Suprapubic skin (tissue), 4 donors: Measurements from ENCODE around the gene MAPRE2. TPM values are rescaled to one million over a fixed set of nuclear protein-coding genes. Genes with fewer than 3 reads are reported as not detected.

ENCODE experiments used
- DNase-seq, 2 donors: peaks; one replicate each; pipeline ENCODE4 v3.0.0-alpha.2; 2019; ENCODE audit warnings: low spot score in 2 of 2
- H3K27ac ChIP-seq: fragments of 200-600 bp; sonication (generic); one replicate; pipeline ENCODE4 v1.5.1; 2019
- H3K27me3 ChIP-seq: fragments of 200-600 bp; sonication (generic); one replicate; pipeline ENCODE4 v1.5.1; 2019
- H3K36me3 ChIP-seq: fragments of 200-600 bp; sonication (generic); one replicate; pipeline ENCODE4 v1.5.1; 2019
- H3K4me1 ChIP-seq: fragments of 200-600 bp; sonication (generic); one replicate; pipeline ENCODE4 v1.5.1; 2019
- H3K4me3 ChIP-seq: fragments of 200-600 bp; sonication (generic); one replicate; pipeline ENCODE4 v1.5.1; 2019; ENCODE audit warnings: mild to moderate bottlenecking
- H3K9me3 ChIP-seq: fragments of 200-600 bp; sonication (generic); one replicate; pipeline ENCODE4 v1.5.1; 2019
- EP300 ChIP-seq: sonication (generic); formaldehyde crosslinking; IDR thresholded peaks from one replicate; pipeline ENCODE4 v1.6.1; 2017; ENCODE audit warnings: antibody characterized with exemption
- POLR2A ChIP-seq, 2 donors: fragments of 450-650 bp; IDR thresholded peaks; one replicate each; pipeline ENCODE4 v1.6.1; 2017; ENCODE audit warnings: antibody characterized with exemption in 2 of 2, mild to moderate bottlenecking in 2 of 2, moderate library complexity in 2 of 2
- POLR2AphosphoS5 ChIP-seq, 3 donors: sonication (generic); formaldehyde crosslinking; IDR thresholded peaks; one replicate each; pipeline ENCODE4 v1.6.1; 2017; ENCODE audit warnings: antibody characterized with exemption in 3 of 3
- WGBS: methylation state at CpG from one replicate; pipeline ENCODE4 v1.1.5; 2018; 5-methylcytosine and 5-hydroxymethylcytosine counted together
- total RNA-seq, 4 donors: library from RNA; depleted of rRNA; stranded (reverse); fragments of >200 nt; gene quantifications; one replicate each; pipeline ENCODE4 v1.1.0, GENCODE V29; 2016
- TF ChIP-seq, protein P1 (sequence below), 2 donors: fragments of 200-600 bp in 1 of 2; fragments of 450-650 bp in 1 of 2; sonication (generic) in 1 of 2; IDR thresholded peaks; one replicate each; pipeline ENCODE4 v1.5.1; 2016 to 2019; ENCODE audit warnings: antibody characterized with exemption in 2 of 2, mild to moderate bottlenecking in 1 of 2, moderate library complexity in 1 of 2

MAPRE2 gene
- total RNA-seq, 4 donors from 2014 or later, result 29.9 to 51.2 (median 37.2) TPM

DNA sequence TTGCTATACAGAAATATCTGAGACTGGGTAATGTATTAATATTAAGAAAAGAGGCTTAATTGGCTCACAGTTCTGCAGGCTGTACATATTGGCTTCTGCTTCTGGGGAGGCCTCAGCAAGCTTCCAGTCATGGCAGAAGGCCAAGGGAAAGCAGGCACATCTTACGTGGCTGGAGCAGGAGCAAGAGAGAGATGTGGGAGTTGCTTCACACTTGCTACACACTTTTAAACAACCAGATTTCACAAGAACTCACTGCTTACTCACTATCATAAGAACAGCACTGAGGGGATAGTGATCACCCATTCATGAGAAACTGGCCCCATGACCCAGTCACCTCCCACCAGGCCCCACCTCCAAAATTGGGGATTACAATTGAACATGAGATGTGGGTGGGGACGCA, 50.6 kb downstream of the MAPRE2 start:
- TF ChIP-seq EP300 (no peak), POLR2AphosphoS5 (IDR thresholded peaks at IDR 0.05) (no peak), POLR2A (IDR thresholded peaks at IDR 0.05) (no peak)
- TF ChIP-seq, protein P1, sequence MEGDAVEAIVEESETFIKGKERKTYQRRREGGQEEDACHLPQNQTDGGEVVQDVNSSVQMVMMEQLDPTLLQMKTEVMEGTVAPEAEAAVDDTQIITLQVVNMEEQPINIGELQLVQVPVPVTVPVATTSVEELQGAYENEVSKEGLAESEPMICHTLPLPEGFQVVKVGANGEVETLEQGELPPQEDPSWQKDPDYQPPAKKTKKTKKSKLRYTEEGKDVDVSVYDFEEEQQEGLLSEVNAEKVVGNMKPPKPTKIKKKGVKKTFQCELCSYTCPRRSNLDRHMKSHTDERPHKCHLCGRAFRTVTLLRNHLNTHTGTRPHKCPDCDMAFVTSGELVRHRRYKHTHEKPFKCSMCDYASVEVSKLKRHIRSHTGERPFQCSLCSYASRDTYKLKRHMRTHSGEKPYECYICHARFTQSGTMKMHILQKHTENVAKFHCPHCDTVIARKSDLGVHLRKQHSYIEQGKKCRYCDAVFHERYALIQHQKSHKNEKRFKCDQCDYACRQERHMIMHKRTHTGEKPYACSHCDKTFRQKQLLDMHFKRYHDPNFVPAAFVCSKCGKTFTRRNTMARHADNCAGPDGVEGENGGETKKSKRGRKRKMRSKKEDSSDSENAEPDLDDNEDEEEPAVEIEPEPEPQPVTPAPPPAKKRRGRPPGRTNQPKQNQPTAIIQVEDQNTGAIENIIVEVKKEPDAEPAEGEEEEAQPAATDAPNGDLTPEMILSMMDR (IDR thresholded peaks at IDR 0.05), result no peak
- H3K4me3 ChIP-seq, result no peak overlapping the region

DNA sequence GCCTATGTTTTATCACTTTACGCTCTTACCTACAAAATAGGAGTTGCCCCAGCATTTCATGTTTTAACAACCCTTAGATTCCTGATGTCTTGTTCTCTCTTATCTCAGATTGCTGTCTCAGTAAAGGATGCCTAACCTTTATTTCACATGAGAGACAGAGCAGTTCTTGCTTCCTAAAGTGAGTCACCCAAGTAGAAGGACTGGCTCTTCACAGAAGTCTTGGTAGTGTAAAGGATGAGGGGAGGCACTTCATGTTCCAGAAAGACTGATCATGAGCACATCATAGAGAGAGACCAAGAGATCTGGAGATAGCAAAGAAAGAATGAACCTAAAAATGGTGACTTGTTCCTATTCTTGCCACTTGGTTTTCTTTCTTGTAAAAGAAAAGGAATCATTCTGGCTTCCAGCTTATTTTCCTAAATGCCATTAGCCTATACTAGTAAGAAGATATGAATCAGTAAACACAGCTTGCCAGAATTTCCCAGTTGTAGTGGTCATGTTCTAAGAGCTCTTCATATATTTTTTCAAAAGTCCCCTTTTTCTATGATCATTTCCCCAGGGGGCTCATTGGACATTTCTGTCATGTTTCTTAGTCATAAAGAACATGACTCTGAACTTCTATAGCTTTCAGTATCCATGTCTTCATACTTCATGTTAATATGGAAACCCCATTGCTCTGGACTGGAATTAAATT, 54.9 kb downstream of the MAPRE2 start:
- Histone ChIP-seq H3K36me3 (no peaks in the 10 kb centered on the region), H3K4me1 (no peaks in the 10 kb centered on the region), H3K4me3 (no peak overlapping the region), H3K27me3 (no peaks in the 10 kb centered on the region), H3K9me3 (no peaks in the 10 kb centered on the region), H3K27ac (no peak overlapping the region)
- WGBS, result 100% methylated on average over 1 of the region's 1 CpG
- no peak for DNase-seq
- TF ChIP-seq POLR2AphosphoS5 (IDR thresholded peaks at IDR 0.05), result no peak
- TF ChIP-seq POLR2A (IDR thresholded peaks at IDR 0.05), result no peak
- TF ChIP-seq, protein P1 (IDR thresholded peaks at IDR 0.05), result no peak
- TF ChIP-seq EP300, result no peak

More for the DNA sequence above, 50.6 kb downstream of the MAPRE2 start:
- no peaks in the 10 kb centered on the region for H3K27me3 ChIP-seq
- no peak overlapping the region for H3K27ac ChIP-seq
- WGBS, result 95% methylated on average over 2 of the region's 2 CpGs
- DNase-seq, result no peak
- H3K36me3 ChIP-seq, result no peaks in the 10 kb centered on the region
- no peaks in the 10 kb centered on the region for H3K4me1 ChIP-seq
- no peaks in the 10 kb centered on the region for H3K9me3 ChIP-seq

DNA sequence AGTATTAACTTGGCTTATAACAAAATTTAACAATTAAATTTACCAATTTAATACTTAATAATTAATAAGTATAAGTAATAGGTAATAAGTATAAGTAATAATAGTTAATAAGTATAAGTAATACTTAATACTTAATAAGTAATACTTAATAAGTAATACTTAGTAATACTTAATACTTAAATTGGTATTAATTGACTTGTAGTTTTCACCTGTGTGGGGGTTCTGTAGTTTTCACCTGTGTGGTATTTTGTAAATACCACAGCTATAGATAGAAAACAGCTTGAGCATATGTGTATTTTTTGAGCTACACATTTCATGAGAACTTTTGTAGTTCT, 55.4 kb downstream of the MAPRE2 start:
- H3K27ac ChIP-seq, result no peak overlapping the region
- no peaks in the 10 kb centered on the region for H3K4me1 ChIP-seq
- TF ChIP-seq, protein P1 (IDR thresholded peaks at IDR 0.05), result no peak
- TF ChIP-seq POLR2A (IDR thresholded peaks at IDR 0.05) (no peak), EP300 (no peak), POLR2AphosphoS5 (IDR thresholded peaks at IDR 0.05) (no peak)
- no peak for DNase-seq
- no peaks in the 10 kb centered on the region for H3K9me3 ChIP-seq
- H3K36me3 ChIP-seq, result no peaks in the 10 kb centered on the region
- no peaks in the 10 kb centered on the region for H3K27me3 ChIP-seq
- no peak overlapping the region for H3K4me3 ChIP-seq

DNA sequence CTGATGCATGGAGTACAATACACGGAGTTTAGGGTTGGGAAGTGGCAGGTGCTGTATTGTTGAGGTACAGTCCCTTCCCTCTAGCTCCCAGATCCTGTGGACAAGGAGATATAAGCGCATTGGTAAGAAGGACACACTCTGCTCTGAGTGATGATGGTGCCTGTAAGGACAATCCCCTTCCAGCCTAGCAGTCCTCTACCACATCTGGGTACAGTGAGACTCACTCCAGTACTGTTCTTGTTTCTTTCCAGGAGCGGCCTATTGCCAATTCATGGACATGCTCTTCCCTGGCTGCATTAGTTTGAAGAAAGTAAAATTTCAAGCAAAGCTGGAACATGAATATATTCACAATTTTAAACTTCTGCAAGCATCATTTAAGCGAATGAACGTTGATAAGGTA, 56.0 kb downstream of the MAPRE2 start:
- Histone ChIP-seq H3K27me3 (no peaks in the 10 kb centered on the region), H3K4me1 (no peaks in the 10 kb centered on the region), H3K4me3 (no peak overlapping the region), H3K27ac (no peak overlapping the region), H3K9me3 (no peaks in the 10 kb centered on the region), H3K36me3 (no peaks in the 10 kb centered on the region)
- WGBS, result 93% methylated on average over 5 of the region's 5 CpGs
- no peak for DNase-seq
- TF ChIP-seq POLR2A (IDR thresholded peaks at IDR 0.05), result no peak
- TF ChIP-seq, protein P1 (IDR thresholded peaks at IDR 0.05), result no peak

DNA sequence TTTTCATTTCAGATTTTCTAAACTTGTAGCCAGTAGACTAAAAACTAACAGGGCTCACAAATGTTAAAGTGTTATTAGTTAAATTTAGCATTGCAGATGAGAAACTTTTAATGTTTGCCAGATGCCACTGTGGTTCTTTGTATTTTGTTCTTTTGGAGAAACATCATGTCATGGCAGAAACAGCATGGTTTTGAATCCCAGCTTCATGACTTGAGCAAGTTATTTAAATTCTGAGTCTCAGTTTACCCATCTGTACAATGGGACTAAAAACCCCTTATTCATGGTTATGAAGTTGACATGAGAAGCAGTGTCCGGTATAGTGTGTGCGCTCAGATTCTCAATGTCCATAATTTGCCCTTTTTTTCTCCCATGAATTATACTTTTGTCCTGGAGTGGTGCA, 56.5 kb downstream of the MAPRE2 start:
- Histone ChIP-seq H3K4me1 (no peaks in the 10 kb centered on the region), H3K36me3 (no peaks in the 10 kb centered on the region), H3K27ac (no peak overlapping the region), H3K4me3 (no peak overlapping the region), H3K27me3 (no peaks in the 10 kb centered on the region), H3K9me3 (no peaks in the 10 kb centered on the region)
- 92% methylated on average over 2 of the region's 2 CpGs for WGBS
- no peak for DNase-seq
- TF ChIP-seq, protein P1 (IDR thresholded peaks at IDR 0.05), result no peak
